K562 (cell line): Measurements from ENCODE around the gene PKD1L1.

ENCODE experiments used
- CREM ChIP-seq: IDR thresholded peaks from 2 replicates; pipeline ENCODE4 v1.6.1; 2014; ENCODE audit warnings: antibody characterized with exemption, low read depth
- CTCF ChIP-seq, 3 experiments: IDR thresholded peaks in 2 of 3; conservative IDR thresholded peaks in 1 of 3; 2 replicates each; pipeline ENCODE4 v1.5.1; 2011 to 2012; ENCODE audit warnings: low read length in 3 of 3, mild to moderate bottlenecking in 3 of 3, control low read depth in 2 of 3, improper control_type of control experiment in 1 of 3, inconsistent platforms in 1 of 3, low read depth in 1 of 3, mixed read lengths in 1 of 3, moderate library complexity in 1 of 3; ENCODE audit not compliant: insufficient read depth in 2 of 3
- EP300 ChIP-seq: IDR thresholded peaks from 2 replicates; pipeline ENCODE4 v1.6.1; 2012; ENCODE audit warnings: low read length, improper control_type of control experiment
- EZH2 ChIP-seq: IDR thresholded peaks from 2 replicates; pipeline ENCODE4 v1.6.1; 2012; ENCODE audit warnings: low read depth, mild to moderate bottlenecking, inconsistent platforms, low read length, borderline replicate concordance
- HDAC6 ChIP-seq: IDR thresholded peaks from 2 replicates; pipeline ENCODE4 v1.6.1; 2012; ENCODE audit warnings: low read depth, mild to moderate bottlenecking, control low read depth, inconsistent platforms, low read length, moderate library complexity
- IFI16 ChIP-seq: fragments of 250-450 bp; sonication (Bioruptor Pico); IDR thresholded peaks from 2 replicates; pipeline ENCODE4 v2.1.2; 2022; ENCODE audit warnings: mild to moderate bottlenecking, inconsistent platforms
- MCM7 ChIP-seq, 2 experiments: fragments of 450-650 bp; IDR thresholded peaks; 2 replicates each; pipeline ENCODE4 v1.6.1; 2016 to 2018
- MITF ChIP-seq: IDR thresholded peaks from 2 replicates; pipeline ENCODE4 v1.6.1; 2014; ENCODE audit warnings: antibody characterized with exemption
- NFRKB ChIP-seq: fragments of 450-650 bp; IDR thresholded peaks from 2 replicates; pipeline ENCODE4 v1.6.1; 2016; ENCODE audit warnings: low read depth
- POLR2A ChIP-seq: fragments of 450-650 bp; conservative IDR thresholded peaks from 2 replicates; pipeline ENCODE4 v1.6.1; 2016
- POLR2AphosphoS2 ChIP-seq: IDR thresholded peaks from 2 replicates; pipeline ENCODE4 v1.6.1; 2012; ENCODE audit warnings: low read length, improper control_type of control experiment
- RBM22 ChIP-seq: fragments of 200-400 bp; formaldehyde crosslinking; IDR thresholded peaks from 2 replicates; pipeline ENCODE4 v1.6.1; 2018; ENCODE audit warnings: low read length, low read depth; ENCODE audit not compliant: poor library complexity, severe bottlenecking
- SP1 ChIP-seq: sonication (generic); formaldehyde crosslinking; IDR thresholded peaks from 2 replicates; pipeline ENCODE4 v1.8.1; 2022; ENCODE audit warnings: mild to moderate bottlenecking, missing genetic modification reagents
- ZNF224 ChIP-seq: sonication (generic); formaldehyde crosslinking; IDR thresholded peaks from 2 replicates; pipeline ENCODE4 v1.8.0; 2022; ENCODE audit warnings: mild to moderate bottlenecking, missing genetic modification reagents

GRCh38 chr7:47776335-47776734, 171.9 kb downstream of the PKD1L1 start:
- TF ChIP-seq POLR2AphosphoS2: no peak
- TF ChIP-seq ZNF224: no peak
- no peak for TF ChIP-seq HDAC6
- TF ChIP-seq CTCF (IDR thresholded peaks at IDR 0.05 in 2 of 3, conservative IDR thresholded peaks at IDR 0.05 in 1 of 3; ENCODE audit: insufficient read depth in 2 of 3, low read depth in 1 of 3, low read length in 3 of 3): no peak
- TF ChIP-seq NFRKB: no peak
- TF ChIP-seq RBM22: no peak
- TF ChIP-seq EZH2: no peak
- no peak for TF ChIP-seq MITF
- TF ChIP-seq SP1 (CRISPR knock-in tag): no peak
- no peak for TF ChIP-seq POLR2A
- TF ChIP-seq CREM: no peak
- TF ChIP-seq MCM7 (IDR thresholded peaks at IDR 0.05): no peak
- no peak for TF ChIP-seq IFI16 (CRISPR knock-in tag)
- no peak for TF ChIP-seq EP300
